K562 (cell line): ENCODE measurements around the gene SOX12. TPM values are rescaled to one million over a fixed set of nuclear protein-coding genes. Genes with fewer than 3 reads are reported as not detected.

Source experiments
- ADNP ChIP-seq: fragments of 200-800 bp; sonication (Bioruptor generic); IDR thresholded peaks from 2 replicates; pipeline ENCODE4 v1.6.1; 2016; ENCODE audit warnings: missing genetic modification characterization, missing compliant biosample characterization
- BRD9 ChIP-seq: fragments of 450-650 bp; IDR thresholded peaks from 2 replicates; pipeline ENCODE4 v1.6.1; 2018; ENCODE audit warnings: low read depth; ENCODE audit not compliant: partially characterized antibody
- CREM ChIP-seq: IDR thresholded peaks from 2 replicates; pipeline ENCODE4 v1.6.1; 2014; ENCODE audit warnings: antibody characterized with exemption, low read depth
- CTBP1 ChIP-seq: fragments of 450-650 bp; IDR thresholded peaks from 2 replicates; pipeline ENCODE4 v1.6.1; 2016; ENCODE audit warnings: borderline replicate concordance
- DMBX1 ChIP-seq: fragments of 250-450 bp; sonication (Bioruptor Pico); IDR thresholded peaks from 2 replicates; pipeline ENCODE4 v1.8.0; 2022; ENCODE audit warnings: inconsistent platforms, mild to moderate bottlenecking, moderate library complexity, borderline replicate concordance
- EP300 ChIP-seq: IDR thresholded peaks from 2 replicates; pipeline ENCODE4 v1.6.1; 2012; ENCODE audit warnings: low read length, improper control_type of control experiment
- L3MBTL2 ChIP-seq: fragments of 450-650 bp; IDR thresholded peaks from 2 replicates; pipeline ENCODE4 v1.6.1; 2016; ENCODE audit warnings: mild to moderate bottlenecking, moderate library complexity
- NBN ChIP-seq: fragments of 450-650 bp; IDR thresholded peaks from 2 replicates; pipeline ENCODE4 v1.6.1; 2016; ENCODE audit warnings: low read depth, mild to moderate bottlenecking
- PURB ChIP-seq: sonication (generic); formaldehyde crosslinking; IDR thresholded peaks from 2 replicates; pipeline ENCODE4 v1.9.0; 2021; ENCODE audit warnings: low read depth, mild to moderate bottlenecking, missing genetic modification reagents
- RCOR1 ChIP-seq, 2 experiments: IDR thresholded peaks; 2 replicates each; pipeline ENCODE4 v1.6.1; 2012; ENCODE audit warnings: low read depth in 2 of 2, low read length in 2 of 2, borderline replicate concordance in 1 of 2, improper control_type of control experiment in 1 of 2
- SMAD4 ChIP-seq: fragments of 250-450 bp; sonication (Bioruptor Pico); conservative IDR thresholded peaks from 2 replicates; pipeline ENCODE4 v1.8.0; 2021; ENCODE audit warnings: inconsistent platforms, mild to moderate bottlenecking, moderate library complexity
- TARDBP ChIP-seq: fragments of 450-650 bp; IDR thresholded peaks from 2 replicates; pipeline ENCODE4 v1.6.1; 2016
- YY1 ChIP-seq, 3 experiments: IDR thresholded peaks; 2 replicates each; pipeline ENCODE4 v1.6.1; 2011; ENCODE audit warnings: low read length in 2 of 3, mild to moderate bottlenecking in 2 of 3, moderate library complexity in 2 of 3, borderline replicate concordance in 1 of 3, control low read depth in 1 of 3, low read depth in 1 of 3; ENCODE audit not compliant: insufficient read depth in 3 of 3, insufficient replicate concordance in 2 of 3, control insufficient read depth in 1 of 3, insufficient read length in 1 of 3; ENCODE audit errors: extremely low read depth in 1 of 3
- ZBTB7A ChIP-seq: IDR thresholded peaks from 2 replicates; pipeline ENCODE4 v1.6.1; 2011; ENCODE audit warnings: low read depth, mild to moderate bottlenecking, low read length, moderate library complexity, borderline replicate concordance; ENCODE audit not compliant: control insufficient read depth
- ZNF584 ChIP-seq: fragments of 200-800 bp; sonication (Bioruptor generic); IDR thresholded peaks from 2 replicates; pipeline ENCODE4 v1.6.1; 2016; ENCODE audit warnings: low read depth, mild to moderate bottlenecking, missing genetic modification characterization, missing compliant biosample characterization
- ZNF75A ChIP-seq: fragments of 450-650 bp; formaldehyde crosslinking; IDR thresholded peaks from 2 replicates; pipeline ENCODE4 v1.4.0; 2020; ENCODE audit warnings: mild to moderate bottlenecking
- polyA plus RNA-seq, 8 experiments: library from polyadenylated mRNA; depleted of rRNA in 4 of 8; stranded (reverse) in 5 of 8; unstranded in 3 of 8; fragments of >200 nt; fragmentation: Nextera tagmentation in 2 of 8; fragmentation: Illumina TruSeq in 1 of 8; extraction: Ambion mirVana in 2 of 8; extraction: Trizol in 1 of 8; gene quantifications; 2 replicates each; pipeline versions ENCODE4 v1.2.1 to v1.2.3, GENCODE V29; 2011 to 2014; ENCODE audit warnings: inconsistent platforms in 1 of 8, missing spikeins in 1 of 8
- total RNA-seq, 7 experiments: library from RNA; depleted of rRNA in 6 of 7; stranded (reverse); fragments of >200 nt in 6 of 7; fragmentation: Illumina TruSeq in 2 of 7; extraction: Trizol in 2 of 7; gene quantifications; 2 replicates each; pipeline versions ENCODE4 v1.2.1 to v1.2.3, GENCODE V29; 2011 to 2021; ENCODE audit warnings: low replicate concordance in 1 of 7
- TF ChIP-seq, protein P1 (sequence below): fragments of 250-450 bp; sonication (Bioruptor Pico); IDR thresholded peaks from 2 replicates; pipeline ENCODE4 v1.5.0; 2021; ENCODE audit warnings: mild to moderate bottlenecking, borderline replicate concordance
- TF ChIP-seq, protein P2 (sequence below): sonication (generic); formaldehyde crosslinking; IDR thresholded peaks from 2 replicates; pipeline ENCODE4 v1.8.0; 2022; ENCODE audit warnings: missing genetic modification reagents, mild to moderate bottlenecking, moderate library complexity, borderline replicate concordance
- TF ChIP-seq, protein P3 (sequence below): sonication (generic); formaldehyde crosslinking; IDR thresholded peaks from 2 replicates; pipeline ENCODE4 v1.5.0; 2020; ENCODE audit warnings: missing genetic modification reagents
- TF ChIP-seq, protein P4 (sequence below): sonication (generic); formaldehyde crosslinking; IDR thresholded peaks from 2 replicates; pipeline ENCODE4 v1.8.1; 2022; ENCODE audit warnings: missing genetic modification reagents

SOX12 gene
- total and polyA plus RNA-seq, 9 of the 15 experiments (the other 6 are each of a cell fraction or from before 2014, with no cell fraction given): 0.42 to 26.3 (median 2.6) TPM

DNA sequence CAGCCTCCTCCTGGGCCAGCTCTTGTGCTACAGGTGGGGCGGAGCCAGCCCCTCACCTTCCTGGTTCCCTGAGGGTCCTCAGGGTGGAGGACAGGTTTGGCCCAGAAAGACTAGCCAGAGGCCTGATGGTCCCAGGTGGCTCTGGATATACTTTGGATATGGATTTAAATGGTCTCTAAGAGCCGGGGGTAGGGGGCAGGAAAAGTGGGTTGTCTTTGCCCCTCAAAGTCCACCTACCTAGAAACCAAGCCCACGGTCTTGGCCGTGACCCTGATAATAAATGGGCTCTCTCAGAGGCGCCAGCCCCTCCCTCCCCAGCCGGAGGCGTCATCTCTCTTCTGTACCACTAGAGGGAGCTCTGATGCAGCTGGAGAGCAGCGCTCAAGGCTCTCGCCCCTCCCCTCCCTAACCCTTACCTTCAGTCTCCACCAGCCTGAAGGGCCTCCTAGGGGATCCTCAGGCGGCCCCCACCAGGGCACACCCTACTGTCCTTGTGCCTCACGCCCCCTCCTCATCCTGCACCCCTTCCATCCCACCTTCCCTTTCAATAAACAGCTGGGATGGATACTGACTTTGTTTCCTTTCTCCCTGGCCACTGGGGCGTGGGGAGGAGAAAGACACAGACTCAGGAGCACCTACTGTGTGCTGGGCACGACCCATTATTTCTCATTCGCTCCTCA is 29.1 kb downstream of the SOX12 start (continued):
- TF ChIP-seq RCOR1 (IDR thresholded peaks at IDR 0.05; ENCODE audit: borderline replicate concordance in 1 of 2, low read depth in 2 of 2, low read length in 2 of 2): 0 out of 4 replicates have a peak, but pooled peaks of 1 of the 2 experiments have one; percentile 18
- TF ChIP-seq EP300: 0 out of 2 replicates have a peak, but pooled peaks have one; percentile 19
- TF ChIP-seq ADNP (tag): no peak
- TF ChIP-seq ZNF584 (CRISPR knock-in tag): peak; percentile 41; the same call in 1 of the 2 replicates
- TF ChIP-seq, protein P1, sequence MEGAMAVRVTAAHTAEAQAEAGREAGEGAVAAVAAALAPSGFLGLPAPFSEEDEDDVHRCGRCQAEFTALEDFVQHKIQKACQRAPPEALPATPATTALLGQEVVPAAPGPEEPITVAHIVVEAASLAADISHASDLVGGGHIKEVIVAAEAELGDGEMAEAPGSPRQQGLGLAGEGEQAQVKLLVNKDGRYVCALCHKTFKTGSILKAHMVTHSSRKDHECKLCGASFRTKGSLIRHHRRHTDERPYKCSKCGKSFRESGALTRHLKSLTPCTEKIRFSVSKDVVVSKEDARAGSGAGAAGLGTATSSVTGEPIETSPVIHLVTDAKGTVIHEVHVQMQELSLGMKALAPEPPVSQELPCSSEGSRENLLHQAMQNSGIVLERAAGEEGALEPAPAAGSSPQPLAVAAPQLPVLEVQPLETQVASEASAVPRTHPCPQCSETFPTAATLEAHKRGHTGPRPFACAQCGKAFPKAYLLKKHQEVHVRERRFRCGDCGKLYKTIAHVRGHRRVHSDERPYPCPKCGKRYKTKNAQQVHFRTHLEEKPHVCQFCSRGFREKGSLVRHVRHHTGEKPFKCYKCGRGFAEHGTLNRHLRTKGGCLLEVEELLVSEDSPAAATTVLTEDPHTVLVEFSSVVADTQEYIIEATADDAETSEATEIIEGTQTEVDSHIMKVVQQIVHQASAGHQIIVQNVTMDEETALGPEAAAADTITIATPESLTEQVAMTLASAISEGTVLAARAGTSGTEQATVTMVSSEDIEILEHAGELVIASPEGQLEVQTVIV (CRISPR knock-in tag): no peak
- TF ChIP-seq, protein P2, sequence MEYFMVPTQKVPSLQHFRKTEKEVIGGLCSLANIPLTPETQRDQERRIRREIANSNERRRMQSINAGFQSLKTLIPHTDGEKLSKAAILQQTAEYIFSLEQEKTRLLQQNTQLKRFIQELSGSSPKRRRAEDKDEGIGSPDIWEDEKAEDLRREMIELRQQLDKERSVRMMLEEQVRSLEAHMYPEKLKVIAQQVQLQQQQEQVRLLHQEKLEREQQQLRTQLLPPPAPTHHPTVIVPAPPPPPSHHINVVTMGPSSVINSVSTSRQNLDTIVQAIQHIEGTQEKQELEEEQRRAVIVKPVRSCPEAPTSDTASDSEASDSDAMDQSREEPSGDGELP: peak; percentile 89
- peak; percentile 21; the same call in 1 of the 2 replicates for TF ChIP-seq L3MBTL2
- no peak for TF ChIP-seq TARDBP
- peak; percentile 31; the same call in 1 of the 2 replicates for TF ChIP-seq ZBTB7A
- TF ChIP-seq PURB (CRISPR knock-in tag): no peak
- peak in 2 of 3 experiments; percentile 26 to 36 for TF ChIP-seq YY1 (IDR thresholded peaks at IDR 0.05; ENCODE audit: borderline replicate concordance in 1 of 3, control insufficient read depth in 1 of 3, extremely low read depth in 1 of 3, insufficient read depth in 3 of 3, insufficient read length in 1 of 3, insufficient replicate concordance in 2 of 3, low read depth in 1 of 3, low read length in 2 of 3)
- TF ChIP-seq NBN: 0 out of 2 replicates have a peak, but pooled peaks have one; percentile 29
- TF ChIP-seq DMBX1 (CRISPR knock-in tag): peak; percentile 70
- peak; percentile 80 for TF ChIP-seq BRD9
- TF ChIP-seq CTBP1: peak; percentile 29; the same call in 1 of the 2 replicates
- TF ChIP-seq CREM: peak; percentile 72
- TF ChIP-seq ZNF75A (CRISPR knock-in tag): no peak
- peak; percentile 68; the same call in 1 of the 2 replicates for TF ChIP-seq SMAD4 (CRISPR knock-in tag)
- TF ChIP-seq, protein P3, sequence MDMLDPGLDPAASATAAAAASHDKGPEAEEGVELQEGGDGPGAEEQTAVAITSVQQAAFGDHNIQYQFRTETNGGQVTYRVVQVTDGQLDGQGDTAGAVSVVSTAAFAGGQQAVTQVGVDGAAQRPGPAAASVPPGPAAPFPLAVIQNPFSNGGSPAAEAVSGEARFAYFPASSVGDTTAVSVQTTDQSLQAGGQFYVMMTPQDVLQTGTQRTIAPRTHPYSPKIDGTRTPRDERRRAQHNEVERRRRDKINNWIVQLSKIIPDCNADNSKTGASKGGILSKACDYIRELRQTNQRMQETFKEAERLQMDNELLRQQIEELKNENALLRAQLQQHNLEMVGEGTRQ: no peak
- TF ChIP-seq, protein P4, sequence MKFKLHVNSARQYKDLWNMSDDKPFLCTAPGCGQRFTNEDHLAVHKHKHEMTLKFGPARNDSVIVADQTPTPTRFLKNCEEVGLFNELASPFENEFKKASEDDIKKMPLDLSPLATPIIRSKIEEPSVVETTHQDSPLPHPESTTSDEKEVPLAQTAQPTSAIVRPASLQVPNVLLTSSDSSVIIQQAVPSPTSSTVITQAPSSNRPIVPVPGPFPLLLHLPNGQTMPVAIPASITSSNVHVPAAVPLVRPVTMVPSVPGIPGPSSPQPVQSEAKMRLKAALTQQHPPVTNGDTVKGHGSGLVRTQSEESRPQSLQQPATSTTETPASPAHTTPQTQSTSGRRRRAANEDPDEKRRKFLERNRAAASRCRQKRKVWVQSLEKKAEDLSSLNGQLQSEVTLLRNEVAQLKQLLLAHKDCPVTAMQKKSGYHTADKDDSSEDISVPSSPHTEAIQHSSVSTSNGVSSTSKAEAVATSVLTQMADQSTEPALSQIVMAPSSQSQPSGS (CRISPR knock-in tag): no peak
